ENCODE measurements around the gene NBEA. TPM values are rescaled to one million over a fixed set of nuclear protein-coding genes. Genes with fewer than 3 reads are reported as not detected.

NBEA gene
- polyA plus RNA-seq, 2 of the 4 experiments (the other 2 are of a cell fraction), result 3.5 to 11.8 TPM

DNA sequence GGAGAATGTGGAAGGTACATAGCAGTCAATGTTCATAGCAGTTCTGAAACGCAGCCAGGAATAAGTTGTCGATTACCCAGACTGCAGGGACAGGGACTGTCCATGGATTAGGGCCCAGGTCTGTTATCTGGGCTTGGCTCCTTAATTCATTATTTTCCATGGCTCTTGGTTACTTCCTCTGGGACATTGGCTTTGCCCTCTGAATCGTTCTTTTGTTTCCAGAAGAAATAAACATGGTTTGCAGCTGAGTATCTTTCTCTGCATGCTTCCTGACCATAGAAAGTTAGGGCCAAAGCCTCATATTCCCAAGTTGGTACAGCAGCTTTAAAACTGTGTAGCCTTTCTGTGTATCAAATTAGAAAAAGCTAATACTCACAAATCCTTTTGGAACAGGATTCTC lies 656.2 kb downstream of the NBEA start:
- DNase-seq (ENCODE audit: low read depth in 1 of 2, low spot score in 1 of 2), result no peak
- Histone ChIP-seq H3K4me2 (no peak overlapping the region), H3K27ac (no peak overlapping the region), H3K9me3 (no peaks in the 10 kb centered on the region), H3K4me3 (no peak overlapping the region), H3K4me1 (no peaks in the 10 kb centered on the region)
- TF ChIP-seq POLR2AphosphoS2 (conservative IDR thresholded peaks at IDR 0.05; ENCODE audit: low read length) (no peak), CEBPB (IDR thresholded peaks at IDR 0.05) (no peak), RARB (CRISPR knock-in tag; IDR thresholded peaks at IDR 0.05) (no peak), EP300 (IDR thresholded peaks at IDR 0.05) (no peak), MYC (IDR thresholded peaks at IDR 0.05; ENCODE audit: borderline replicate concordance, low read length) (no peak), RNF2 (IDR thresholded peaks at IDR 0.05; ENCODE audit: borderline replicate concordance, low read depth) (no peak), KDM1A (IDR thresholded peaks at IDR 0.05; ENCODE audit: low read depth) (no peak)
- TF ChIP-seq, protein P1, sequence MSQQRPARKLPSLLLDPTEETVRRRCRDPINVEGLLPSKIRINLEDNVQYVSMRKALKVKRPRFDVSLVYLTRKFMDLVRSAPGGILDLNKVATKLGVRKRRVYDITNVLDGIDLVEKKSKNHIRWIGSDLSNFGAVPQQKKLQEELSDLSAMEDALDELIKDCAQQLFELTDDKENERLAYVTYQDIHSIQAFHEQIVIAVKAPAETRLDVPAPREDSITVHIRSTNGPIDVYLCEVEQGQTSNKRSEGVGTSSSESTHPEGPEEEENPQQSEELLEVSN (IDR thresholded peaks at IDR 0.05; ENCODE audit: borderline replicate concordance, low read depth), result no peak
- no peak for FAIRE-seq
- CTCF ChIA-PET, result no interaction called here
- POLR2A ChIA-PET, result no interaction called here
- 87% methylated on average over 3 of the region's 3 CpGs for WGBS (ENCODE audit: missing lambda C conversion rate)
- ATAC-seq, result no peak

GRCh38 chr13:35598790-35599369 lies 656.8 kb downstream of the NBEA start:
- H3K4me2 ChIP-seq, result no peak overlapping the region
- no peaks in the 10 kb centered on the region for H3K9me3 ChIP-seq
- no peaks in the 10 kb centered on the region for H3K4me1 ChIP-seq
- H3K27ac ChIP-seq, result no peak overlapping the region
- FAIRE-seq, result no peak
- ATAC-seq, result no peak
- ChIA-PET CTCF (no interaction called here), POLR2A (no interaction called here)
- H3K4me3 ChIP-seq, result no peak overlapping the region
- TF ChIP-seq TFCP2L1 (CRISPR knock-in tag; IDR thresholded peaks at IDR 0.05) (no peak), CBX8 (IDR thresholded peaks at IDR 0.05) (no peak), JUNB (IDR thresholded peaks at IDR 0.05) (no peak), CBX2 (IDR thresholded peaks at IDR 0.05; ENCODE audit: borderline replicate concordance, low read depth) (no peak), MAX (IDR thresholded peaks at IDR 0.05) (no peak), RARB (CRISPR knock-in tag; IDR thresholded peaks at IDR 0.05) (no peak), RNF2 (IDR thresholded peaks at IDR 0.05; ENCODE audit: borderline replicate concordance, low read depth) (no peak), KDM1A (IDR thresholded peaks at IDR 0.05; ENCODE audit: low read depth) (no peak), HEYL (CRISPR knock-in tag; IDR thresholded peaks at IDR 0.05) (no peak), ATOH8 (CRISPR knock-in tag; IDR thresholded peaks at IDR 0.05; ENCODE audit: low read depth) (no peak)
- TF ChIP-seq, protein P2, sequence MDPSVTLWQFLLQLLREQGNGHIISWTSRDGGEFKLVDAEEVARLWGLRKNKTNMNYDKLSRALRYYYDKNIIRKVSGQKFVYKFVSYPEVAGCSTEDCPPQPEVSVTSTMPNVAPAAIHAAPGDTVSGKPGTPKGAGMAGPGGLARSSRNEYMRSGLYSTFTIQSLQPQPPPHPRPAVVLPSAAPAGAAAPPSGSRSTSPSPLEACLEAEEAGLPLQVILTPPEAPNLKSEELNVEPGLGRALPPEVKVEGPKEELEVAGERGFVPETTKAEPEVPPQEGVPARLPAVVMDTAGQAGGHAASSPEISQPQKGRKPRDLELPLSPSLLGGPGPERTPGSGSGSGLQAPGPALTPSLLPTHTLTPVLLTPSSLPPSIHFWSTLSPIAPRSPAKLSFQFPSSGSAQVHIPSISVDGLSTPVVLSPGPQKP (IDR thresholded peaks at IDR 0.05; ENCODE audit: low read depth, low read length), result no peak
- DNase-seq (ENCODE audit: low read depth in 1 of 2, low spot score in 1 of 2), result no peak
- WGBS (ENCODE audit: missing lambda C conversion rate), result 80% methylated on average over 3 of the region's 4 CpGs

DNA sequence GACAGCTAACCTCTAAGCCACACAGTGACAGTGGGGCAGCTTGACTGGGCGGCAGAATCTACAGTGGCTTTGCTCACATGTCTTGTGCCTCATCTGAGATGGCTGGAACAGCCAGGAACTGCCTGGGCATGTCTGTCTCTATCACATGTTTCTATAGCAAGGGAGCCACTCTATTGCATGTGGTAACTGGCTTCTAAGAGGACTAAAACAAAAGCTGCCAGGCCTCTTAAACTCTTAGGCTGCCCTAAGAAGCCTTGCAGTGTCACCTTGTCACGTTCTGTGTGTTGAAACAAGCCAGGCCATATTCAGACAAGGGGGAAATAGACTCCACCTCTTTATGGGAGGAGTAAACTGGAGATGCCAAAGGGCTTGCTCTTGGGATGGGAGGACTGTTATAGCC lies 657.3 kb downstream of the NBEA start:
- Histone ChIP-seq H3K4me3 (no peak overlapping the region), H3K9me3 (no peaks in the 10 kb centered on the region), H3K27ac (no peak overlapping the region), H3K4me1 (no peaks in the 10 kb centered on the region), H3K4me2 (no peak overlapping the region)
- TF ChIP-seq EHMT2 (IDR thresholded peaks at IDR 0.05; ENCODE audit: low read depth), result no peak
- TF ChIP-seq ESRRA (IDR thresholded peaks at IDR 0.05; ENCODE audit: borderline replicate concordance, low read length), result no peak
- no peak for TF ChIP-seq BCL3 (IDR thresholded peaks at IDR 0.05)
- TF ChIP-seq, protein P2 (IDR thresholded peaks at IDR 0.05; ENCODE audit: low read depth, low read length), result no peak
- no peak for TF ChIP-seq PHF8 (IDR thresholded peaks at IDR 0.05; ENCODE audit: borderline replicate concordance, low read depth)
- TF ChIP-seq HOXB13 (CRISPR knock-in tag; IDR thresholded peaks at IDR 0.05; ENCODE audit: low read depth), result no peak
- TF ChIP-seq, protein P3, sequence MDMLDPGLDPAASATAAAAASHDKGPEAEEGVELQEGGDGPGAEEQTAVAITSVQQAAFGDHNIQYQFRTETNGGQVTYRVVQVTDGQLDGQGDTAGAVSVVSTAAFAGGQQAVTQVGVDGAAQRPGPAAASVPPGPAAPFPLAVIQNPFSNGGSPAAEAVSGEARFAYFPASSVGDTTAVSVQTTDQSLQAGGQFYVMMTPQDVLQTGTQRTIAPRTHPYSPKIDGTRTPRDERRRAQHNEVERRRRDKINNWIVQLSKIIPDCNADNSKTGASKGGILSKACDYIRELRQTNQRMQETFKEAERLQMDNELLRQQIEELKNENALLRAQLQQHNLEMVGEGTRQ (IDR thresholded peaks at IDR 0.05), result no peak
- TF ChIP-seq CBX2 (IDR thresholded peaks at IDR 0.05; ENCODE audit: borderline replicate concordance, low read depth), result no peak
- no peak for TF ChIP-seq CBX8 (IDR thresholded peaks at IDR 0.05)
- TF ChIP-seq MAFK (IDR thresholded peaks at IDR 0.05; ENCODE audit: partially characterized antibody), result no peak
- no peak for TF ChIP-seq KDM1A (IDR thresholded peaks at IDR 0.05; ENCODE audit: low read depth)
- ChIA-PET POLR2A (no interaction called here), CTCF (no interaction called here)
- no peak for ATAC-seq
- 87% methylated on average over 2 of the region's 2 CpGs for WGBS (ENCODE audit: missing lambda C conversion rate)
- DNase-seq (ENCODE audit: low read depth in 1 of 2, low spot score in 1 of 2), result no peak
- no peak for FAIRE-seq

Data from A549 (cell line).